Measurements from ENCODE around the gene CYB5R3. TPM values are rescaled to one million over a fixed set of nuclear protein-coding genes. Genes with fewer than 3 reads are reported as not detected.

CYB5R3 gene
- total RNA-seq, 1 donor from 2014 or later = 181 TPM

DNA sequence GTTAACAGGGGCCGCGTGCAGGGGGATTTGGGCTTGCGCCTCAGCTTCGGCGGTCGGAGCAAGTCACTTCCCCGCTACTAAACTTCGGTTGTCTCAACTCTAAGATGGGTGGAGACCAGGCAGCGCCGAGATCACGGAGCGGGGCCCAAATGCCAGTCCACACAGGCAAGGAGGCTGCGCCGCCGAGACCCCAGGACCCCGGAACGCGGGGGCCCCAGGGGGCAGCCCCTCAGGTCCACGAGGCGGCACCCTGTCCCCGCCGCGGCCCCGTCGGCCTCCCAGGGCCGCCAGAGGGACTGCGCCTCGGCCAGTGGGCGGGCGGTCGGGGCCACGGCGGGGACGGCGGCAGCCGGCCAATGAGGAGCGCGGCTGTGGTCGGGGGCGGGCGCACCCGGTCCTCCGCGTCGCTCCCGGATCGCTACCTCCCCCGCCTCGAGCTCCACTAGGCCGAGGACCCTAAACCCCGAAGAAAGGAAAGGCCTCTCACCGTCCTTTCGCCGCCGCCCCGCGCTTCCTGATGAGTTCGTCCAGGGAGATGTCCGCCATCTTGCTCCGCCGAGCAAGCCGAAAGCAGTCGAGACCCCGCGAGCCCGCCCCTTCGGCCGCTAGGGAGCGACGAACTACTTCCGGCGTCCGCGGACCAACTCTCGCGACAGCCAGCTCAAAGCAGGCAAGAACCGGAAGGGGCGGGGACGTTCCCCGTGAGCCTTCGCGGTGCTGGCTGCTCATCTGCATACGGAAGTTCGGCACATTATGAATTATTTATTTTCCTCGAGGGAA lies 34.7 kb downstream of the CYB5R3 start, which contains the start of gene POLDIP3:
Gene POLDIP3, minus strand, starts transcription at position 572 of the 780 bp plus-strand sequence. Its CDS starts 26 bp downstream, at position 546.
- no peak for FAIRE-seq
- peak within 1 kb of the TSS; percentile 86 for H2AFZ ChIP-seq (ENCODE audit: low read depth, low read length)
- peaks cover 30% of the 10 kb centered on the region for H3K4me1 ChIP-seq (ENCODE audit: insufficient read depth, low read length)

GRCh38 chr22:42613872-42614301 lies 35.3 kb downstream of the CYB5R3 start:
- TF ChIP-seq EZH2 (IDR thresholded peaks at IDR 0.05; ENCODE audit: insufficient read depth, low read length) = no peak
- TF ChIP-seq CTCF (IDR thresholded peaks at IDR 0.05; ENCODE audit: insufficient read depth, low read depth, low read length) = no peak
- Histone ChIP-seq H3K36me3 (ENCODE audit: insufficient read depth, low read length) (peaks cover 2% of the 10 kb centered on the region), H3K9ac (ENCODE audit: low read length) (peak overlapping the region; percentile 96), H3K9me3 (ENCODE audit: insufficient read depth, low read depth, low read length) (no peaks in the 10 kb centered on the region), H3K4me1 (ENCODE audit: insufficient read depth, low read length) (peaks cover 36% of the 10 kb centered on the region), H3K27me3 (ENCODE audit: insufficient read depth, low read length) (no peaks in the 10 kb centered on the region), H4K20me1 (ENCODE audit: insufficient read depth, low read length) (peaks cover 50% of the 10 kb centered on the region), H3K4me2 (ENCODE audit: low read length) (peak overlapping the region; percentile 99), H3K27ac (ENCODE audit: low read depth, low read length) (peak overlapping the region; percentile 99), H3K4me3 (ENCODE audit: insufficient read depth, low read depth, low read length) (peak overlapping the region; percentile 98), H2AFZ (ENCODE audit: low read depth, low read length) (no peak overlapping the region), H3K79me2 (ENCODE audit: insufficient read depth, low read length) (peaks cover 52% of the 10 kb centered on the region)
- H3K4me3 Mint-ChIP-seq (ENCODE audit: unreplicated experiment) = peak overlapping the region; percentile 96
- no peak for FAIRE-seq
- peaks cover 33% of the 10 kb centered on the region for H3K4me1 Mint-ChIP-seq (ENCODE audit: low read depth, unreplicated experiment)
- H3K27me3 Mint-ChIP-seq (ENCODE audit: low read depth, unreplicated experiment) = no peaks in the 10 kb centered on the region
- peak; percentile 15 for DNase-seq (ENCODE audit: low read depth)
- H3K36me3 Mint-ChIP-seq (ENCODE audit: low read depth, unreplicated experiment) = peaks cover 8% of the 10 kb centered on the region
- H3K27ac Mint-ChIP-seq (ENCODE audit: unreplicated experiment) = peak overlapping the region; percentile 97
- H3K9me3 Mint-ChIP-seq (ENCODE audit: unreplicated experiment) = no peaks in the 10 kb centered on the region

More for the DNA sequence above, 34.7 kb downstream of the CYB5R3 start, which contains the start of gene POLDIP3:
- no peaks in the 10 kb centered on the region for H3K27me3 Mint-ChIP-seq (ENCODE audit: low read depth, unreplicated experiment)
- H3K9ac ChIP-seq (ENCODE audit: low read length) = peak within 1 kb of the TSS; percentile 96
- H3K27me3 ChIP-seq (ENCODE audit: insufficient read depth, low read length) = no peaks in the 10 kb centered on the region
- peak within 1 kb of the TSS; percentile 99 for H3K27ac ChIP-seq (ENCODE audit: low read depth, low read length)
- H3K4me3 ChIP-seq (ENCODE audit: insufficient read depth, low read depth, low read length) = peak within 1 kb of the TSS; percentile 98
- peaks cover 8% of the 10 kb centered on the region for H3K36me3 Mint-ChIP-seq (ENCODE audit: low read depth, unreplicated experiment)
- H3K9me3 Mint-ChIP-seq (ENCODE audit: unreplicated experiment) = no peaks in the 10 kb centered on the region
- H3K27ac Mint-ChIP-seq (ENCODE audit: unreplicated experiment) = peak within 1 kb of the TSS; percentile 99
- H3K4me1 Mint-ChIP-seq (ENCODE audit: low read depth, unreplicated experiment) = peaks cover 27% of the 10 kb centered on the region
- H3K79me2 ChIP-seq (ENCODE audit: insufficient read depth, low read length) = peaks cover 47% of the 10 kb centered on the region
- H3K4me2 ChIP-seq (ENCODE audit: low read length) = peak within 1 kb of the TSS; percentile 99
- peaks cover 44% of the 10 kb centered on the region for H4K20me1 ChIP-seq (ENCODE audit: insufficient read depth, low read length)
- peaks cover 2% of the 10 kb centered on the region for H3K36me3 ChIP-seq (ENCODE audit: insufficient read depth, low read length)
- DNase-seq (ENCODE audit: low read depth) = peak; percentile 91
- no peak for TF ChIP-seq EZH2 (IDR thresholded peaks at IDR 0.05; ENCODE audit: insufficient read depth, low read length)
- no peak for TF ChIP-seq CTCF (IDR thresholded peaks at IDR 0.05; ENCODE audit: insufficient read depth, low read depth, low read length)
- no peaks in the 10 kb centered on the region for H3K9me3 ChIP-seq (ENCODE audit: insufficient read depth, low read depth, low read length)
- peak within 1 kb of the TSS; percentile 96 for H3K4me3 Mint-ChIP-seq (ENCODE audit: unreplicated experiment)

Measured in astrocyte (in vitro differentiated cells and primary cell).